GM12872 (cell line): ENCODE results near the gene PRMT3.

Experiments
- CTCF ChIP-seq: IDR thresholded peaks from 3 replicates; pipeline ENCODE4 v1.5.1; 2011; ENCODE audit warnings: low read depth, mild to moderate bottlenecking, low read length, moderate library complexity; ENCODE audit not compliant: insufficient read depth

Gene PRMT3

GRCh38 chr11:20368438-20368837 is 19.1 kb upstream of the PRMT3 start:
- TF ChIP-seq CTCF: no peak

GRCh38 chr11:20369826-20370225 is 17.7 kb upstream of the PRMT3 start:
- no peak for TF ChIP-seq CTCF

GRCh38 chr11:20372081-20372626 is 15.4 kb upstream of the PRMT3 start:
- no peak for TF ChIP-seq CTCF

GRCh38 chr11:20373147-20373546 is 14.4 kb upstream of the PRMT3 start:
- no peak for TF ChIP-seq CTCF

- TF ChIP-seq CTCF: no peak
Measured at GRCh38 chr11:20373568-20374209, 13.8 kb upstream of the PRMT3 start.

GRCh38 chr11:20374741-20375300 is 12.7 kb upstream of the PRMT3 start:
- TF ChIP-seq CTCF: no peak

GRCh38 chr11:20376162-20376730 is 11.3 kb upstream of the PRMT3 start:
- no peak for TF ChIP-seq CTCF
